ENCODE data around the gene SFMBT2. TPM values are rescaled to one million over a fixed set of nuclear protein-coding genes. Genes with fewer than 3 reads are reported as not detected.

The SFMBT2 gene
- total RNA-seq, 2 experiments from 2014 or later = 23.8 to 27.6 TPM

DNA sequence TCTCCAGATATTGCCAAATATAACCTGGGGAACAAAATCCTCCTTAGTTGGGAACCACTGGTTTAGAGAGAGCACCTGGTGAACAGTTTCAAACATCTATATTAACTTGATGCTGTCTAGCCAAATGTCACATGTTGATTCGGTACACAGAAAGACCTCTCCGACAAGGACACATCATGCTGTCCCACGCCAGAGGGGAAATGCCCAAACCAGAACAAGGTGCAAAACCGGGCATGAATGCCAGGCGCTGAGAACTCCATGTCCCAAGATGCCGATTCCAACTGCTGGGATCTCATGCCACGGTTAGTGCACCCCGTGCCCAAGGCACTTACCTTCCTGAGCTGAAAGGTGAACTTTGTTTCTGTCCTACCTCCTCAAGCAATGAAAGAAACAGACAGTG lies 100.8 kb downstream of the SFMBT2 start:
- Mint-ChIP-seq H3K27me3 (no peaks in the 10 kb centered on the region), H3K4me1 (ENCODE audit: low read depth) (peaks cover 24% of the 10 kb centered on the region), H3K36me3 (ENCODE audit: low read depth) (peaks cover 31% of the 10 kb centered on the region), H3K9me3 (peaks cover 8% of the 10 kb centered on the region), H3K27ac (no peak overlapping the region), H3K4me3 (no peak overlapping the region)
- intact Hi-C loops (cut with micrococcal nuclease) = no loop called here
- ATAC-seq (no peak), DNase-seq (no peak)
- CTCF ChIA-PET = interaction anchor here (1.0 kb wide), 1 partner anchor 189 kb away, joined by 3 read pairs; no protein-coding TSS in a partner anchor
- POLR2A ChIA-PET = no interaction called here
- TF ChIP-seq, protein P1, sequence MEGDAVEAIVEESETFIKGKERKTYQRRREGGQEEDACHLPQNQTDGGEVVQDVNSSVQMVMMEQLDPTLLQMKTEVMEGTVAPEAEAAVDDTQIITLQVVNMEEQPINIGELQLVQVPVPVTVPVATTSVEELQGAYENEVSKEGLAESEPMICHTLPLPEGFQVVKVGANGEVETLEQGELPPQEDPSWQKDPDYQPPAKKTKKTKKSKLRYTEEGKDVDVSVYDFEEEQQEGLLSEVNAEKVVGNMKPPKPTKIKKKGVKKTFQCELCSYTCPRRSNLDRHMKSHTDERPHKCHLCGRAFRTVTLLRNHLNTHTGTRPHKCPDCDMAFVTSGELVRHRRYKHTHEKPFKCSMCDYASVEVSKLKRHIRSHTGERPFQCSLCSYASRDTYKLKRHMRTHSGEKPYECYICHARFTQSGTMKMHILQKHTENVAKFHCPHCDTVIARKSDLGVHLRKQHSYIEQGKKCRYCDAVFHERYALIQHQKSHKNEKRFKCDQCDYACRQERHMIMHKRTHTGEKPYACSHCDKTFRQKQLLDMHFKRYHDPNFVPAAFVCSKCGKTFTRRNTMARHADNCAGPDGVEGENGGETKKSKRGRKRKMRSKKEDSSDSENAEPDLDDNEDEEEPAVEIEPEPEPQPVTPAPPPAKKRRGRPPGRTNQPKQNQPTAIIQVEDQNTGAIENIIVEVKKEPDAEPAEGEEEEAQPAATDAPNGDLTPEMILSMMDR (IDR thresholded peaks at IDR 0.05) = no peak

DNA sequence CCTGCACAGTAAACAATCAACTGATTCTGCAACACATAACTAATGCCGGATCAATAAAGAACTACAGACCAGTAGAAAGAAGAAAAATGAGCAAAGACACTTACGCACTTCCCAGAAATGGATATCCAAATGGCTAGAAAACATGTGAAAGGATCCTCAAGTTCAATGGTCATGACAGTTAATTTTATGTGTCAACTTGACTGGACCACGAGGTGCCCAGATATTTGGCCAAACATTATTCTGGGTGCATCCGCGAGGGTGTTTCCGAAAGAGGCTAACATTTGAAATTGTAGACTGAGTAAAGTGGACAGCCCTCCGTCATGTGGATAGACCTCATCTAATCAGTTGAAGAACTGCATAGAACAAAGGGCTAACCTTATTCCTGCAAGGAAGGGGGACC lies 102.0 kb downstream of the SFMBT2 start:
- Mint-ChIP-seq H3K9me3 (peaks cover 8% of the 10 kb centered on the region), H3K4me3 (no peak overlapping the region), H3K36me3 (ENCODE audit: low read depth) (peaks cover 35% of the 10 kb centered on the region), H3K27me3 (no peaks in the 10 kb centered on the region), H3K27ac (no peak overlapping the region), H3K4me1 (ENCODE audit: low read depth) (peaks cover 17% of the 10 kb centered on the region)
- TF ChIP-seq, protein P1 (IDR thresholded peaks at IDR 0.05) = no peak
- ATAC-seq (no peak), DNase-seq (no peak)
- intact Hi-C loops (cut with micrococcal nuclease) = no loop called here
- ChIA-PET POLR2A (no interaction called here), CTCF (no interaction called here)

DNA sequence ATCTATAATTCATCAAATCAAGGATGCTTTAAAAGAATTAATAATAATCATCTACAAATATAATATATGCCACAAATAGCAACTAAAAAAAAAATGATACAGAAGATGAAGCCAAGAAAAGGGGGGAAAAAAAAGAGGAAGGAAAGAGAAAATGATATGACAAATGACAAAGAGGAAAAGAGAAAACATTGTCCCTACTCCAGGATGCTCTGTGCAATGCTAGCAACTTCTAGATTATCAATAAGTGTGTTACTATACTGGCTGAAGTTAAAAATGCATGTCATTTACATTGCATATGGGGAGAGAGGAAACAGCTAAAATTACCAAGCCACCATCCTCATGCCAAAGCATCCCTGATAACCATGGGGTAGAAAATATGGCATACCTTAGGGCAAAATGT lies 104.2 kb downstream of the SFMBT2 start:
- Mint-ChIP-seq H3K36me3 (ENCODE audit: low read depth) (peaks cover 34% of the 10 kb centered on the region), H3K4me3 (no peak overlapping the region), H3K27ac (no peak overlapping the region), H3K4me1 (ENCODE audit: low read depth) (peaks cover 32% of the 10 kb centered on the region), H3K9me3 (peaks cover 8% of the 10 kb centered on the region), H3K27me3 (no peaks in the 10 kb centered on the region)
- ATAC-seq = no peak
- TF ChIP-seq, protein P1 (IDR thresholded peaks at IDR 0.05) = no peak
- DNase-seq = no peak
- intact Hi-C loops (cut with micrococcal nuclease) = no loop called here
- ChIA-PET CTCF (no interaction called here), POLR2A (no interaction called here)

DNA sequence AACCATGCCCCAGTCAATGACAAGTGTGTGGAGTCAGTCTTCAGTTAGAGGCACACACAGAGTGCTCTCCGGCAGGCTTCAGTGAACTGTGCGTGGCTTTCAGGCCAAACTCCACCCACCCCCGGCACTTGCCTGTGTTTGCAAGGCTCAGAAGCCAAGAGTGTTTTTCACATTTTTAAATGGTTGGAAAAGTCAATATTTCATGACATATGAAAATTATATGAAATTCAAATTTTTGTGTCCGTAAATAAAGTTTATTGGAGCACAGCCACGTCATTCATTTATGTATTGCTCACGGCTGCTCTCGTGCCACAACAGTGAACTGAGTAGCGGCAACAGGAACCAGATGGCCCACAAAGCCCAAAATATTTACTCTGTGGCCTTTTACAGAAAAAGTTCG lies 104.7 kb downstream of the SFMBT2 start:
- Mint-ChIP-seq H3K4me1 (ENCODE audit: low read depth) (peaks cover 34% of the 10 kb centered on the region), H3K27me3 (no peaks in the 10 kb centered on the region)

DNA sequence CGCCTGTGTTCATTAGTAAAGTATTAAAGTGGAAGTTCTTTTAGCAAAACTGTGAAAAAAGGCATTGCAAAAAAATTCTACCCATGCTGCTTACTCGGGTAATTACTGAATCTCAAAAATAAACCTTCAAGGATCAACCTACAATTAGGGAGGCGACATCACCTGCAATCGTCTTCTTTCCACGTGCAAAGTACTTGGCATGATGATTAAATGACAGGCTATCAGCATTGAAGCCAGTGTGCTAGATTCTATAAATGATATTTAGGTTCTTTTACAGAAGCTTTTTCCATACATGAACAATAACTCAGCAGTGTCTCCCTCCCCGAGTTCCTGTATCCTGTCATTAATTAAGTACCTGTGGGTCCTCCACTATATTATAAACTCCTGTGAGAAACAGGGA lies 105.8 kb downstream of the SFMBT2 start:
- no peak overlapping the region for H3K4me3 Mint-ChIP-seq
- no peak for DNase-seq
- H3K4me1 Mint-ChIP-seq (ENCODE audit: low read depth) = peaks cover 43% of the 10 kb centered on the region
- H3K27ac Mint-ChIP-seq = no peak overlapping the region
- TF ChIP-seq, protein P1 (IDR thresholded peaks at IDR 0.05) = no peak
- intact Hi-C loops (cut with micrococcal nuclease) = no loop called here
- ATAC-seq = no peak
- CTCF ChIA-PET = interaction anchor here (0.6 kb wide), 1 partner anchor 31 kb away, joined by 3 read pairs; no protein-coding TSS in a partner anchor
- H3K9me3 Mint-ChIP-seq = peaks cover 8% of the 10 kb centered on the region
- H3K27me3 Mint-ChIP-seq = no peaks in the 10 kb centered on the region
- POLR2A ChIA-PET = no interaction called here
- H3K36me3 Mint-ChIP-seq (ENCODE audit: low read depth) = peaks cover 34% of the 10 kb centered on the region

More for the DNA sequence above, 104.7 kb downstream of the SFMBT2 start:
- ATAC-seq = no peak
- ChIA-PET CTCF (no interaction called here), POLR2A (no interaction called here)
- TF ChIP-seq, protein P1 (IDR thresholded peaks at IDR 0.05) = no peak
- Mint-ChIP-seq H3K27ac (no peak overlapping the region), H3K36me3 (ENCODE audit: low read depth) (peaks cover 32% of the 10 kb centered on the region), H3K9me3 (peaks cover 8% of the 10 kb centered on the region), H3K4me3 (no peak overlapping the region)
- intact Hi-C loops (cut with micrococcal nuclease) = no loop called here
- DNase-seq = no peak
